Neural crest cell (in vitro differentiated cells): ENCODE data around the gene CCBE1. TPM values are rescaled to one million over a fixed set of nuclear protein-coding genes. Genes with fewer than 3 reads are reported as not detected.

Source experiments
- DNase-seq: peaks from one replicate; pipeline ENCODE4 v3.0.0; 2021; ENCODE audit warnings: low read depth, mixed read lengths, low spot score
- H3K27ac Mint-ChIP-seq: one replicate; pipeline ENCODE4 v1.8.0; 2021; ENCODE audit warnings: mild to moderate bottlenecking, mixed read lengths; ENCODE audit not compliant: unreplicated experiment
- H3K27me3 Mint-ChIP-seq: 2 replicates; pipeline ENCODE4 v1.8.0; 2021; ENCODE audit warnings: low read depth, mild to moderate bottlenecking, mixed read lengths
- H3K36me3 Mint-ChIP-seq: 2 replicates; pipeline ENCODE4 v1.8.0; 2021; ENCODE audit warnings: low read depth, mild to moderate bottlenecking, mixed read lengths
- H3K4me1 Mint-ChIP-seq: 2 replicates; pipeline ENCODE4 v1.8.0; 2021; ENCODE audit warnings: mixed read lengths
- H3K4me3 Mint-ChIP-seq: one replicate; pipeline ENCODE4 v1.8.0; 2021; ENCODE audit warnings: mild to moderate bottlenecking, mixed read lengths
- H3K9me3 Mint-ChIP-seq: 2 replicates; pipeline ENCODE4 v1.8.0; 2021; ENCODE audit warnings: mixed read lengths
- total RNA-seq: library from RNA; stranded (reverse); gene quantifications from 2 replicates; pipeline ENCODE4 v1.2.1, GENCODE V29; 2021
- TF ChIP-seq, protein P1 (sequence below): fragments of 200-600 bp; sonication (generic); conservative IDR thresholded peaks from 2 replicates; pipeline ENCODE4 v1.5.0; 2021; ENCODE audit warnings: antibody characterized with exemption, mild to moderate bottlenecking

CCBE1 gene
- total RNA-seq, 1 donor from 2014 or later: 0.33 TPM

DNA sequence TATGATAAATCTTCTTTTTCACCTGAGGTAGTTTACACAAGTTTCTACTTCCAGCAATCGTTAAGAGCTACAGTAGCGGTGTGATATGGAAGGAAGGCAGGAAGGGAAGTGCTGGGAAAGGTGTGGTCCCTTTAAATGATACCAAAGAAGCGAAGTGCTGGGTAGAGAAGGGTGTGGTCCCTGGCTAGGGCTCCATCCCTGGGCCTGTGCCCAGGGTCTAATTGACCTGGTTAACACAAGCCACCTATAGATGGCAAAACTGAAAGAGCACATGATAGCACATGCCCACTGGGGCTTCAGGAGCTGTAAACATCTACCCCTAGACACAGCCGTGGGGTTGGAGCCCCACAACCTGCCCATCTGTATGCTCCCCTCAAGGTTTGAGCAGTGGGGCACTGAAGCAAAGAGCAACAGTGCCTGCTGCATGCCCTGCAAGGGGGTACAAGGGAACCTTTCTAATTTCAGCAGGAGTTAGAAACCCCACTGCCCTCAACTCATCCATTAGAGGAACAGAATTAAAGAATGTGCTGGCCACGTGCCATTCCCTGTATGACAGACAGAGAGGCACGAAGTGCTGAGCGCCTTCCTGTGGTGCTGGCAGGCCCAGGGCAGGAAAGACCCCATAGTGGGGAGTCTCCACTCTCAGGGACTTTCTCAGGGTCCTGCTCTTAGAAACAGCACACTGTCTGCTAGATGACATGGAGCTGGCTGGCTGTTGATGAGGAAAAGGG, 185.0 kb downstream of the CCBE1 start:
- Mint-ChIP-seq H3K4me3 (no peak overlapping the region), H3K27me3 (peaks cover 43% of the 10 kb centered on the region)

DNA sequence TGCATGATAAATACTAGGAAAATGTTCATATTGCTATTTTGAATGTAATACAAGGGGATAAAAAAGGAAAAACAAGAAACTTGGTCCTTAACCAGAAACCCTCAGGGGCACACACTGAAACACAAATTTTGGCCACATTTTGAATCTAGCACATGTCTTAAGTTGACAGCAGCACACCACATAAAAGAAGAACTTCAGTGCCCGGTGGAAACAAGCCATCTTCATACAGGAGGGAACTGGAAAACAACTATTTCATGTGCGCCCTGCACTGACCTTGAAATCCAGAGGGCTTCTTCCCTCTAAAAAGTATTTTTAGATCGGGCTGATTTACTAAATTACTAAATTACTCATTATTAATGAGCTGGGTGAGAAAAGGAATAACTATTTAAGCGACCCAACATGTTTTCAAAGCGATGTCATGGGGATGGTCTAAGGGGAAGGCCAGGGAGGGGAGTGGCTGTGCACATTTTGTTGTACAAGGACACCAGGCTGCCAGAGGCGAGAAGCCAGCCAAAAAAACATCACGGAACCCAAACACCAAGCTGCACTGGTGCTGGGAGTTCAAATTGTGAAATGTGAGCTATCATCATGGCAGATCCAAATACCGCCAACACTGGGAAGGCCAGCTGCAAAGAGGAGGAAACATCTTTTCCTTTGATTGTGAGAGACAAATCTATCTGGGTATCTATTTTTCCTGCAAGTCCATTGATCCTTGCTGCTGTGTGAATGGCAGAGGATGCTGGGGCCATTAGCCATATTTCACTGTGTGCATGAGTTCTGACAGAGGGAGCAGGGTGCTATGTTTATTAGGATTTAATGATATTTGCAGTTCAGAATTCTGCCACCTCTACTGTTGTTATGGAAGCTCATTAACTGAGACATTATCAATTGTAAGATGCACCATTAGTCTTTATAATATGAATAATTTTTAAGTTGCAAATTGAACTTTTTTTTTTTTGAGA, 187.5 kb downstream of the CCBE1 start:
- H3K36me3 Mint-ChIP-seq: no peaks in the 10 kb centered on the region
- peaks cover 39% of the 10 kb centered on the region for H3K27me3 Mint-ChIP-seq
- no peak overlapping the region for H3K4me3 Mint-ChIP-seq
- no peaks in the 10 kb centered on the region for H3K4me1 Mint-ChIP-seq
- no peak overlapping the region for H3K27ac Mint-ChIP-seq
- H3K9me3 Mint-ChIP-seq: no peaks in the 10 kb centered on the region
- TF ChIP-seq, protein P1, sequence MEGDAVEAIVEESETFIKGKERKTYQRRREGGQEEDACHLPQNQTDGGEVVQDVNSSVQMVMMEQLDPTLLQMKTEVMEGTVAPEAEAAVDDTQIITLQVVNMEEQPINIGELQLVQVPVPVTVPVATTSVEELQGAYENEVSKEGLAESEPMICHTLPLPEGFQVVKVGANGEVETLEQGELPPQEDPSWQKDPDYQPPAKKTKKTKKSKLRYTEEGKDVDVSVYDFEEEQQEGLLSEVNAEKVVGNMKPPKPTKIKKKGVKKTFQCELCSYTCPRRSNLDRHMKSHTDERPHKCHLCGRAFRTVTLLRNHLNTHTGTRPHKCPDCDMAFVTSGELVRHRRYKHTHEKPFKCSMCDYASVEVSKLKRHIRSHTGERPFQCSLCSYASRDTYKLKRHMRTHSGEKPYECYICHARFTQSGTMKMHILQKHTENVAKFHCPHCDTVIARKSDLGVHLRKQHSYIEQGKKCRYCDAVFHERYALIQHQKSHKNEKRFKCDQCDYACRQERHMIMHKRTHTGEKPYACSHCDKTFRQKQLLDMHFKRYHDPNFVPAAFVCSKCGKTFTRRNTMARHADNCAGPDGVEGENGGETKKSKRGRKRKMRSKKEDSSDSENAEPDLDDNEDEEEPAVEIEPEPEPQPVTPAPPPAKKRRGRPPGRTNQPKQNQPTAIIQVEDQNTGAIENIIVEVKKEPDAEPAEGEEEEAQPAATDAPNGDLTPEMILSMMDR: no peak
- DNase-seq: no peak

More for the DNA sequence above, 185.0 kb downstream of the CCBE1 start:
- Mint-ChIP-seq H3K4me1 (no peaks in the 10 kb centered on the region), H3K27ac (no peak overlapping the region), H3K36me3 (no peaks in the 10 kb centered on the region), H3K9me3 (no peaks in the 10 kb centered on the region)
- TF ChIP-seq, protein P1: no peak
- DNase-seq: no peak

DNA sequence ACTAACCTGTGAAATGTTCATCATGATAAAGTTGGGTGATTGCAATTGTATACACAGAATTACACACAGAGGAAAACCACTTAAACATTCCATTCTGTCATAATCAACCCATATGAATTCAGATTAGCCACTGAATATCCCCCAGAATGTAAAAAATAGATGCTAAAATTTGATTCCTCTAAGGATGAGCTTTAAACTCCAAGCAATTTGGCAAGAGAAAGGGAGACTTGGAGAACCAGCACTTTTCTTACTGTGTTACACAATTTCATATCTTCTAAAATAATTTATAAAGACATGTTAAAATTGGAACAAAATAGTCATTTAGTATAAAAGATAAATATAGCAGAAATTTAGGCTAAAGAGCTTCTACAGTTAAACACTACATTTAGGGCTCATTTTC, 191.9 kb downstream of the CCBE1 start:
- Mint-ChIP-seq H3K36me3 (no peaks in the 10 kb centered on the region), H3K4me3 (no peak overlapping the region), H3K27ac (no peak overlapping the region), H3K27me3 (peaks cover 16% of the 10 kb centered on the region), H3K4me1 (peaks cover 8% of the 10 kb centered on the region), H3K9me3 (no peaks in the 10 kb centered on the region)
- DNase-seq: no peak
- TF ChIP-seq, protein P1: no peak

DNA sequence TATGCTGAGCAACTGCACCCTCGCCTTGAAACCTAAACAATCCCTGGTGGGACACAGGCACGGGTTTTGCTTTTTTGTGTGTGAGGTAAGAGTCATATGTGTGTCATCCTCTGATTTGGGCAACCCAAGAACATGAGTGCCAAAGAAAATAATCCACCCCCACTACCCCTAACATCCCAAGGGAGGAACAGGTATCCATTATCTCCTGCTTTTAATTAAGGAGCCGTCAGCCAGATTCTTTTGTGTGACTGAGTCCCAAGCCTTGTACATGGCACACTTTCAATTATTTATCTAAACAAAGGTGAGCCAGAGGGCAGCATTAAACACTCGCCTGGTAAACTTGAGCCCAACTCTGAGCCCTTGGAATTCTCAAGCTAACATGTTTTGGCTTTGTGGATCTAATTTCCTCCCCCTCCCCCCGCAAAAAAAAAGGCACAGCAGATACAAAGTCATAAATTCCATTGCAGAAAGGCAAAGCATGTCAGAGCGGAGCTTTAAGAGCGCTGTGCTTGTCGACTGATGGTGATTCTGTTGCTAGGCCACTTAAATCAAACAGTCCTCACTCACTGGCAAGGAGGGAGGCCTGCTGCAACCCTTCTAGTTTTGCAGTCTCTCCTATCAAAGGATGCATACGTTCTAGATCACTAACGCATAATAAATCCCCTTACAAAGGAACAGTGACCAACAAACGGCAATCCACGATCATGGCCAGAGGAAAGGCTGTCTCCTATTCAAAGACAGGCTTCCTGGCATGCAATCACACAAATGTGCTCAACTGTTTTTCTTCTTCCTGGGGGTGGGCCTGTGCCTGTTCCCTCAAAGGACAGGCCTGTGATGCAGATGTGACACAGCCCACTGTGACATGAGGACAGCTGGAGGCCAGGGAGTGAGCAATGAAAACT, 194.7 kb downstream of the CCBE1 start:
- Mint-ChIP-seq H3K4me1 (peaks cover 8% of the 10 kb centered on the region), H3K27me3 (peaks cover 16% of the 10 kb centered on the region), H3K9me3 (peaks cover 6% of the 10 kb centered on the region), H3K27ac (no peak overlapping the region), H3K36me3 (no peaks in the 10 kb centered on the region), H3K4me3 (no peak overlapping the region)
- no peak for DNase-seq
- TF ChIP-seq, protein P1: no peak

DNA sequence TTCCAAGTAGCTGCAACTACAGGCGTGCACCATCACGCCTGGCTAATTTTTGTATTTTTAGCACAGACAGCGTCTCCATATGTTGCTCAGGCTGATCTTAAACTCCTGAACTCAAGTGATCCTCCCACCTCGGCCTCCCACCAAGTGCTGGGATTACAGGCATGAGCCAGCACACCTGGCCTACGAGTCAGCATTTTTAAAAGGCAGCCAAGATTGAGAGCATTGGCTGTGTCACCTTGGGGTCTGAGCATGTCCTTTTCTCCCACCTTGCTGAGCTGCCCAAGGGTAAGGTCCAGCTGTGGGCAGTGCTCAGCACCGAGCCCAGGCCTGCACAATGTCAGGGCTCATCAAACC, 195.3 kb downstream of the CCBE1 start:
- H3K27ac Mint-ChIP-seq: no peak overlapping the region
- peaks cover 9% of the 10 kb centered on the region for H3K27me3 Mint-ChIP-seq
- no peak for DNase-seq
- no peaks in the 10 kb centered on the region for H3K36me3 Mint-ChIP-seq
- no peak overlapping the region for H3K4me3 Mint-ChIP-seq
- TF ChIP-seq, protein P1: no peak
- H3K4me1 Mint-ChIP-seq: peaks cover 8% of the 10 kb centered on the region
- peaks cover 6% of the 10 kb centered on the region for H3K9me3 Mint-ChIP-seq
